HCT116 (cell line): ENCODE results near the gene GALNT17. TPM values are rescaled to one million over a fixed set of nuclear protein-coding genes. Genes with fewer than 3 reads are reported as not detected.

ENCODE experiments used
- ATAC-seq: fragments of 200-7000 bp; cut with Tn5 transposase; 2 replicates; pipeline ENCODE4 v1.9.1; 2020; ENCODE audit warnings: mild to moderate bottlenecking, moderate library complexity
- BruUV-seq: library from RNA; stranded (reverse); fragments of 400-500 nt; replicated peaks from 2 replicates; lab custom pipeline; 2021; lab: Mats Ljungman, UMichigan
- CTCF ChIA-PET: fragments of 300-600 bp; sonication (Branson Sonifier 250); formaldehyde crosslinking; loops from one replicate; lab custom pipeline; 2021; ENCODE audit warnings: antibody characterized with exemption; lab: Charles Lee
- POLR2A ChIA-PET: fragments of 300-600, 350-600 bp; sonication (Branson Sonifier 250); formaldehyde crosslinking; loops from one replicate; lab custom pipeline; 2021; ENCODE audit warnings: antibody characterized with exemption; lab: Charles Lee
- RAD21 ChIA-PET, 2 experiments: fragments of 300-600 bp; sonication (Branson Sonifier 250); formaldehyde crosslinking; loops; one replicate each; lab custom pipeline; 2023; ENCODE audit warnings: low total read pairs in 2 of 2; ENCODE audit not compliant: uncharacterized antibody in 2 of 2, unreplicated experiment in 2 of 2, low non-redundant PET in 1 of 2; lab: Charles Lee
- DNase-seq: peaks from one replicate; pipeline ENCODE4 v3.0.0-alpha.2; 2010; ENCODE audit warnings: low read depth, low spot score
- H2AFZ ChIP-seq: fragments of 200-600 bp; shearing (Covaris generic), sonication (generic); 2 replicates; pipeline ENCODE4 v1.6.1; 2017; ENCODE audit warnings: low read depth, mixed run types, mixed read lengths, antibody characterized with exemption, low read length; ENCODE audit not compliant: poor library complexity, severe bottlenecking
- H3K27ac ChIP-seq: 2 replicates; pipeline ENCODE4 v1.5.1; 2012; ENCODE audit warnings: low read depth, low read length
- H3K27me3 ChIP-seq: fragments of 200-600 bp; sonication (generic); 2 replicates; pipeline ENCODE4 v1.6.1; 2016; ENCODE audit warnings: mixed run types, low read length, mixed read lengths; ENCODE audit not compliant: insufficient read depth
- H3K36me3 ChIP-seq, 2 experiments: fragments of 200-500 bp in 1 of 2; fragments of 200-600 bp in 1 of 2; sonication (Bioruptor generic) in 1 of 2; sonication (generic) in 1 of 2; 2 replicates each; pipeline versions ENCODE4 v1.5.1 to v1.6.1; 2014 to 2016; ENCODE audit warnings: low read length in 2 of 2, inconsistent platforms in 1 of 2, mixed read lengths in 1 of 2, mixed run types in 1 of 2; ENCODE audit not compliant: insufficient read depth in 2 of 2, control insufficient read depth in 1 of 2
- H3K4me1 ChIP-seq, 2 experiments: fragments of 200-600 bp in 1 of 2; sonication (generic) in 1 of 2; 2 replicates each; pipeline versions ENCODE4 v1.5.1 to v1.6.1; 2012 to 2017; ENCODE audit warnings: low read length in 2 of 2, inconsistent platforms in 1 of 2, mild to moderate bottlenecking in 1 of 2, mixed read lengths in 1 of 2, mixed run types in 1 of 2, moderate library complexity in 1 of 2; ENCODE audit not compliant: insufficient read depth in 2 of 2, control insufficient read depth in 1 of 2
- H3K4me2 ChIP-seq: fragments of 200-600 bp; sonication (generic); 2 replicates; pipeline ENCODE4 v1.6.1; 2017; ENCODE audit warnings: mixed run types, low read length, mixed read lengths
- H3K4me3 ChIP-seq, 2 experiments: fragments of 200-600 bp in 1 of 2; sonication (generic) in 1 of 2; replicated peaks in 1 of 2; 2 replicates each; pipeline ENCODE4 v1.5.1; 2011 to 2016; ENCODE audit warnings: low read length in 2 of 2, control low read depth in 1 of 2, low read depth in 1 of 2, mild to moderate bottlenecking in 1 of 2, mixed read lengths in 1 of 2, mixed run types in 1 of 2
- H3K79me2 ChIP-seq: fragments of 200-600 bp; sonication (generic); 2 replicates; pipeline ENCODE4 v1.6.1; 2017; ENCODE audit warnings: mild to moderate bottlenecking, mixed run types, low read length, moderate library complexity, mixed read lengths; ENCODE audit not compliant: insufficient read depth
- H3K9ac ChIP-seq: fragments of 200-600 bp; sonication (generic); 2 replicates; pipeline ENCODE4 v1.6.1; 2016; ENCODE audit warnings: low read length, mixed read lengths
- H3K9me2 ChIP-seq: fragments of 200-600 bp; sonication (generic), shearing (Covaris generic); 2 replicates; pipeline ENCODE4 v1.6.1; 2017; ENCODE audit warnings: mixed run types, mild to moderate bottlenecking, moderate library complexity; ENCODE audit not compliant: insufficient read depth
- H3K9me3 ChIP-seq, 2 experiments: fragments of 200-500 bp in 1 of 2; fragments of 200-600 bp in 1 of 2; sonication (Bioruptor generic) in 1 of 2; sonication (generic) in 1 of 2; 2 replicates each; pipeline ENCODE4 v1.6.1; 2014 to 2017; ENCODE audit warnings: low read length in 2 of 2, mixed read lengths in 2 of 2, inconsistent platforms in 1 of 2, low read depth in 1 of 2, mild to moderate bottlenecking in 1 of 2, mixed run types in 1 of 2, moderate library complexity in 1 of 2; ENCODE audit not compliant: control insufficient read depth in 1 of 2, insufficient read depth in 1 of 2
- H4K20me1 ChIP-seq: fragments of 200-600 bp; sonication (generic), shearing (Covaris generic); 2 replicates; pipeline ENCODE4 v1.6.1; 2017; ENCODE audit warnings: mixed run types, mild to moderate bottlenecking, moderate library complexity; ENCODE audit not compliant: insufficient read depth
- ATF3 ChIP-seq: IDR thresholded peaks from 2 replicates; pipeline ENCODE4 v1.6.1; 2012
- CEBPB ChIP-seq: IDR thresholded peaks from 2 replicates; pipeline ENCODE4 v1.6.1; 2012; ENCODE audit warnings: low read depth
- EZH2 ChIP-seq: fragments of 200-600 bp; sonication (generic); IDR thresholded peaks from 2 replicates; pipeline ENCODE4 v1.6.1; 2017; ENCODE audit warnings: antibody characterized with exemption, mixed run types
- JUND ChIP-seq: IDR thresholded peaks from 2 replicates; pipeline ENCODE4 v1.6.1; 2012
- MAX ChIP-seq: IDR thresholded peaks from 2 replicates; pipeline ENCODE4 v1.6.1; 2012
- POLR2AphosphoS5 ChIP-seq: IDR thresholded peaks from 2 replicates; pipeline ENCODE4 v1.6.1; 2011; ENCODE audit warnings: mild to moderate bottlenecking, low read depth, low read length, moderate library complexity
- RAD21 ChIP-seq: IDR thresholded peaks from 2 replicates; pipeline ENCODE4 v1.6.1; 2012; ENCODE audit warnings: low read depth, mild to moderate bottlenecking
- REST ChIP-seq: IDR thresholded peaks from 2 replicates; pipeline ENCODE4 v1.6.1; 2012; ENCODE audit warnings: low read depth
- SIN3A ChIP-seq: IDR thresholded peaks from 2 replicates; pipeline ENCODE4 v1.6.1; 2012; ENCODE audit warnings: low read depth
- SP1 ChIP-seq: IDR thresholded peaks from 2 replicates; pipeline ENCODE4 v1.6.1; 2012; ENCODE audit warnings: low read depth
- SRF ChIP-seq: IDR thresholded peaks from 2 replicates; pipeline ENCODE4 v1.6.1; 2012; ENCODE audit warnings: low read depth
- TCF7L2 ChIP-seq: IDR thresholded peaks from 2 replicates; pipeline ENCODE4 v1.7.0; 2011; ENCODE audit warnings: borderline replicate concordance, inconsistent platforms; ENCODE audit not compliant: insufficient read depth, insufficient read length; ENCODE audit errors: extremely low read depth
- YY1 ChIP-seq: IDR thresholded peaks from 2 replicates; pipeline ENCODE4 v1.6.1; 2011; ENCODE audit warnings: low read length, low read depth, moderate library complexity, mild to moderate bottlenecking; ENCODE audit not compliant: insufficient replicate concordance; ENCODE audit errors: extremely low read depth
- ZFX ChIP-seq: fragments of 450-650 bp; IDR thresholded peaks from 2 replicates; pipeline ENCODE4 v1.6.1; 2017
- ZNF274 ChIP-seq: fragments of 200-500 bp; sonication (Bioruptor generic); IDR thresholded peaks from 2 replicates; pipeline ENCODE4 v1.6.1; 2014; ENCODE audit warnings: mild to moderate bottlenecking, low read depth, low read length, inconsistent platforms
- intact Hi-C: fragments of 100-400 bp; cut with micrococcal nuclease; formaldehyde crosslinking; loops from 2 replicates; pipeline ENCODE4 v1.10.0; 2022
- total RNA-seq: library from RNA; stranded (reverse); gene quantifications from one replicate; pipeline ENCODE4 v1.2.1, GENCODE V29; 2021; ENCODE audit not compliant: unreplicated experiment

The GALNT17 gene
- total RNA-seq, 1 experiment from 2014 or later, result not detected

GRCh38 chr7:71682181-71682580 lies 550.2 kb downstream of the GALNT17 start:
- H3K27ac ChIP-seq, result no peak overlapping the region
- DNase-seq (no peak), ATAC-seq (no peak)
- H3K4me1 ChIP-seq, result no peaks in the 10 kb centered on the region
- no peaks in the 10 kb centered on the region for H3K27me3 ChIP-seq
- POLR2A ChIA-PET, result no interaction called here
- CTCF ChIA-PET, result no interaction called here
- H3K4me3 ChIP-seq, result no peak overlapping the region
- no peak overlapping the region for H2AFZ ChIP-seq
- BruUV-seq, result no TSS peak
- H3K9me2 ChIP-seq, result no peaks in the 10 kb centered on the region
- H3K4me2 ChIP-seq, result no peak overlapping the region
- H4K20me1 ChIP-seq, result no peaks in the 10 kb centered on the region
- RAD21 ChIA-PET, result no interaction called here
- H3K9ac ChIP-seq, result no peak overlapping the region
- H3K36me3 ChIP-seq, result no peaks in the 10 kb centered on the region
- peaks cover 4 to 16% of the 10 kb centered on the region in 2 experiments; a peak in 2 of 4 replicates for H3K9me3 ChIP-seq
- intact Hi-C loops, result no loop called here
- TF ChIP-seq MAX (no peak), SIN3A (no peak), CEBPB (no peak), REST (no peak), SP1 (no peak), TCF7L2 (no peak), RAD21 (no peak), ZNF274 (no peak), EZH2 (no peak), POLR2AphosphoS5 (no peak), JUND (no peak), SRF (no peak), ATF3 (no peak), YY1 (no peak), ZFX (no peak)
- no peaks in the 10 kb centered on the region for H3K79me2 ChIP-seq
